IPS-11a (cell line): Measurements from ENCODE around the gene RAB27B.

Experiments used
- H3K4me3 ChIP-seq: one replicate; pipeline ENCODE4 v1.5.1; 2013; ENCODE audit warnings: low read depth, low read length, control low read depth

The RAB27B gene

DNA sequence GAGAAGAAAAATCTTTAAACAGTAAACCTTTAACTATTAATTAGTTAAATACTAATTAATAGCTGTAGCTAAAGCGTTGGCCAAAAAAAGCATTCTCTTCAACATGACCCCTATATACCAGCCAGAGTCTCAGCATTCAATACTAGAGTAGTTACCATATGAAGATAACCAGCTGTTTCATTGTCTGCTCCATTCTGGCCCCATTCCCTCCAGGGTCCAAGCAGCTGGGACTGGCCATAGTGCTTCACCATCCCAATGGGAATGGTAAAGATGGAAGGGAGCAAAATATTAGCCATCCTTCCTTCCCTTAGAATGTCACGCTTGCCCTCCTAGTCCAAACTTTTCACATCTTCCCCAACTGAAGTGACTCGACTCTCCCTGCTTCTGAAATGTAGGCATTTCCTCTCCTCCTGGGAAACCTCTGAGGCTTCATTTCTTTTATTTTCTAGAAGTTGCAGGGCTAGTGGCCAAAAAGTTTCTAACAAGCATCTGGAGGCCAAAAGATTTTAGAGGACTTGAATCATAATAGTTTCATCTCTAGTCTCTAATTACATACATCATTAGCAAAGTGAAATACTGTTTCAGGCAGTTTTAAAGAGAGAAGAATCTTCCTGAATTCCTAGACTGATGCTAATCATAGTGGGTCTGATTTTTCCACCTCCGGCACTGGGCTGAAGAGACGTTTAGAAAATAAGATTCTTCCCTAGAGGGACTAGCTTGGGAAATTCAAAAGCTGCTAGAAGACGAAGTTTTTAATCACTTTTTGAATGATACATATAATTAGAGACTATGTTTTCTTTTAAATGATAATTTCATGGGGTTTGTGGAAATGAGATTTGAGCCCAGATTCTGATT, 78.3 kb downstream of the RAB27B start:
- H3K4me3 ChIP-seq: no peak overlapping the region

DNA sequence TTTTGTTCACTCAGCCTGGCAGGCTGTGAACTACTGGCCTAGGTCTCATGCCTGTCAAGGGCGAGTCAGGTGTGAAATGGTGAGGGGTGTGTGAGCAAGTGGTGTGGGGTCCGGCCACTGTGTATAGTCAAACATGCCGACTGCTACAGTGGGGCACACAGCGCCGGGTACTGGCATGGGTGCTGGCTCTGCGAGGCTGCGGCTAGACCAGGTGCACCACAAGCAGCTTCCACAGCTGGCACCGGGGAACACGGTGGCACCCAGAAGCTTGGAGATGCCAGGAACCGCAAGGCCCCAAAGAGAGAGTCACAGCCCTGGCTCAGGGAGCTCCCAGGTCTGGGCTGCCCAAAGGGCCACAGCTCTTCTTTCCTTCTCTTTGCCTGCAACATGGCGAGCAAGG, 81.3 kb downstream of the RAB27B start:
- H3K4me3 ChIP-seq: no peak overlapping the region

DNA sequence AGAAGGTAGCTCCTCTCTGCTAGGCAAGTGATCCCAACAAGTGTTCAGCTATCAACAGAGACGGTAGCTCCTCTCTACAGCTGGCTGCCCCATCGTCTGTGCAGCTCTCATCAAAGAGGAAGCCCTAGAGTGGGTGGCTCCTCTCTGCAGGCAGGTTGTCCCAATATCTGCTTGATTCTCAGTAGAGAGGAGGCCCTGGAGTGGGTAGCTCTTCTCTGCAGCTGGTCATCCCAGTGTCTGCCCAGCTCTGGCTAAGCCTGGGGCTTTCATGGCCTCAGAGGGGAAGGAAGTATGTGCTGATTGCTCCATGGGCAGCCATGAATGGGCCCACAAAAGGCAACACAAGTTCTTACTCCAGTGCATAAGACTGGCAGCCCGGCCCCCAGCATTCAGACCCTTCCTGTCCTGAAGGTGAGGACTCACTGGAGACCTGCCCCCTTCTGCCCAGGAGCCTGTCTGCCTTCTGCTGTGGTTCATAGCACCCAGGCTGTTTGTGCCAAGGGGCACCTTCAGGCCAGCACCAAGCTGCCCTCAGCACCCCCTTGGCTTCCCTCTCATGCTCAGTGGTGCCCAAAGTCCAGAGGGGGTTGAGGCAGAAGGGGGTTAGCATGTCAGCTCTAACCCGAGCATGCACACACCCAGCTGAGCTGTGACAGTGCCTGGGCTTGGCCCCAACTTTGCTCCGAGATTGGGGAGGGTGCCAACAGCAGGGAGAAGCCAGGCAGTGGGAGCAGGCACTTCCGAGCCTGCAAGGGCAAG, 82.1 kb downstream of the RAB27B start:
- no peak overlapping the region for H3K4me3 ChIP-seq

GRCh38 chr18:54911551-54911950, 83.3 kb downstream of the RAB27B start:
- H3K4me3 ChIP-seq: no peak overlapping the region

- no peak overlapping the region for H3K4me3 ChIP-seq
Observed at GRCh38 chr18:54914816-54915215, 86.5 kb downstream of the RAB27B start.

DNA sequence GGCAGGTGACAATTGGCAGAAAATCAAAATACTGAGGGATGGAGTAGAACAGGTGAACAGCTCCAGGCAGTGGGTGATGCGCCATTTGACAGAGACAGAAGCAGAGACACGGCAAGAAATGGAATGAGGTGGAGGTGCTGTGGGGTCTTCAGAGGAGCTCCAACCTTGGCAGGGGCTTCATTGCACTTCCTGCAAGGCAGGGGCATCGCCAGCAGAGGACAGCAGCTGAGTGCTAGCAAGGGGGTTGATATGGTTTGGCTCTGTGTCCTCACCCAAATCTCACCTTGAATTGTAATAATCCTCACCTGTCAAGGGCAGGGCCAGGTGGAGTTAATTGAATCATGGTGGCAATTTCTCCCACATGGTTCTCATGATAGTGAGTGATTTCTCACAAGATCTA, 88.2 kb downstream of the RAB27B start:
- no peak overlapping the region for H3K4me3 ChIP-seq

- no peak overlapping the region for H3K4me3 ChIP-seq
Observed at GRCh38 chr18:54918060-54918459, 89.8 kb downstream of the RAB27B start.

DNA sequence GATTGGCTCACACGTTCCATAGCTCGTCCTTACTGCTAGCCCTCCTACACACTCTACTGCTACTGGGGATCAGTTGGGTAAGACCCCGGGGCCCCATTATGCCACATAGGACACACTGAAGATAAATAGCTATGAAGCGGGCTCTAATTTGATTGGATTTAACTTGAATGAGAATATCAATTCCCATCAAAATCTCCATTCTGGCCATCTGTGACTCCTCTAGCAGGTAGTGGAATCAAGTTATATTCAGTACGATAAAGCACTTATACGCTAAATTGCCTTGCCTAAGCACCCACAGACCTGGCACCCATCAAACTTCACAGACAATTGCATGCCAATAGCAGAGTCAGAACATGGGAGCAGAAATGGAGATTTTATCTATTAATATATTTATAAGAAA, 91.1 kb downstream of the RAB27B start:
- H3K4me3 ChIP-seq: no peak overlapping the region

DNA sequence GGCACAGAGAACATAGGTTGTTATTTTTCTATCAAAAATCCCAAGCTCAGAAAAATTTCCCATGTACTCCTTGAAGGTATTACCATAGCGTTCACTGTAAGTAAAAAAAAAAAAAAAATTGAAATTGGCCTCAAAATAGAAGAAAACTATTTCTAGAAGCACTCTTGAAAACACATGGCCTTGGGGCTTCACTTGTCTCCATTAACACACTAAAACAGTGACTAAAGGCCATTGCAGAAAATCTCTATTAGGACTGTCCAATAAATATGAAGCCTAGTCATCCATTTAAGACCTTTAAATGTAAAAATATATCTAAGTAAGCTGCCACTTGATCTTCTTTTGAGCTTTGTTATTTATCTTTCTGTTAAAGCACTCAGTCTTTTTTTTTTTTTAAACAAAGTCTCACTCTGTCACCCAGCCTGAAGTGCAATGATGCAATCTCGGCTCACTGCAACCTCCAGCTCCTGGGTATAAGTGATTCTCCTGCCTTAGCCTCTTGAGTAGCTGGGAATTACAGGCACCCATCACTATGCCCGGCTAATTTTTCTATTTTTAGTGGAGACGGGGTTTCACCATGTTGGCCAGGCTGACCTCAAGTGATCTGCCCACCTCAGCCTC, 95.2 kb downstream of the RAB27B start:
- no peak overlapping the region for H3K4me3 ChIP-seq

DNA sequence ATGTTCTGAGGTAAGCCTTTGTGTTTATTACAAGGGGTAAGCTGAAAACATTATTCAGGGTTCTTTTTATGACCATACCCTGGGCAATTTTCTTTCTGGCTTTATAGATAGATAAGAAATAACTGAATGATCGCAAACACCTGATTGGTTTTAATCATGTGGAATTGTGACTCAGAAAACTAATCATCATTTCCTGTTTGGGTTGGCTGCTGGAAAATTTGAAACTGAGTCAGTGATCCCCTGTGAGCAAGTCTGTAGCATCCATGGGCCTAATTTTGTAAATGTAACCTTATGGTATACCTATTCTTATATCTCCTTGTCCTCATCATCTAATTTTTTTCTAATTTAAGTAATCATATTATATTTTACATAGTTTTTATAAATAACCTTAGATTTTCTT, 96.7 kb downstream of the RAB27B start:
- no peak overlapping the region for H3K4me3 ChIP-seq

DNA sequence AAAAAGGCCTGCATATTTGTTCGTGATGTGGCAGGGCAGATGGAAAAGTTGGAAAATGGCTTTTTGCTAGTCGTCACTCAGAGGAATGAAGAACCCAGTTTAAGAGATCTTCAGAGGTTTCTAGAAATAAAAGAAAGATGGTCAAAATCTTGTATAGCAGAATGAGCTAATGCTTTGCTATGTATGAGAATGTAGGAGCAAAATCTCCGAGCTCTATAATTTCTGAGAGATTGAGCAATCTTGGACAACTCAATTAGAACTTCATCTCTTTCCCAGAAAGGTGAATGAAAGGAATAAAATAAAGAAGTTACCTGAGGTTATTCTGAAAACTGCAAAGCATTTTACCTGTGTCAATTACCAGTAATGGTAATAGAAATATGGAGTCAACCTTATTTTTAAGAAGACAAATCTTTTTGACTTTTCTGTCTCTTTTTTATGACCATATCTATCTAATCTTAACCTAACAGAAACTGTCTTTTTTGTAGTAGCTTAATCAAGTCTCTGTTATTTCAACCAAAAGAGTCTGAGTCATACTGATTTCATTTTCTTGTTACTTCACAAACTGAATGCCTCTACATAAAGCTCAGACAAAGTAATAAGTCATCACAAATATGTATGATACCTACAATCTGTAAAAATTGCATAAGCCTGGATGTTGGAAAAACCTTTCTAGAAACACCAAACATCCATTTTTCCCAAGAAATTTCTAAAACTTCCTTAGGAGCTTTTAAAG, 98.5 kb downstream of the RAB27B start:
- no peak overlapping the region for H3K4me3 ChIP-seq

DNA sequence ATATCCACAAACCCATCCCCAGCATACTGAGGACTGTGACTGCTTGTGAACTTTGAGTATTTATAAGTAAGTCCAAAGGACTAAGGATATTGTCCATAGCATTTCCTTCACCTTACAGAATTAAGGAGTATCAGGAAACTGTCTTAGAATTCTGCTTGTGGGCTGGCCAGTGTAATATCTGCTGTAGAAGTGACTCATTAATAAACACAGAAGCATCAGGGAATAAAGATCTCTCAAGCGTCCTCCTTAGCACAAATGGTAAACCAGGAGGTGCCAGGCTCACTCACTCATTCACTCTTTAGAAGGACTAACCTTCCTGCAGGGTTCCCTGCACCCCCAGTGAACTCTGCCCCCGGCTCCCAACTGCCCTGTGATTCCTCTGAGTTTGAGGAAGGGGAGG, 100.0 kb downstream of the RAB27B start:
- no peak overlapping the region for H3K4me3 ChIP-seq

GRCh38 chr18:54931152-54931551, 102.9 kb downstream of the RAB27B start:
- no peak overlapping the region for H3K4me3 ChIP-seq

DNA sequence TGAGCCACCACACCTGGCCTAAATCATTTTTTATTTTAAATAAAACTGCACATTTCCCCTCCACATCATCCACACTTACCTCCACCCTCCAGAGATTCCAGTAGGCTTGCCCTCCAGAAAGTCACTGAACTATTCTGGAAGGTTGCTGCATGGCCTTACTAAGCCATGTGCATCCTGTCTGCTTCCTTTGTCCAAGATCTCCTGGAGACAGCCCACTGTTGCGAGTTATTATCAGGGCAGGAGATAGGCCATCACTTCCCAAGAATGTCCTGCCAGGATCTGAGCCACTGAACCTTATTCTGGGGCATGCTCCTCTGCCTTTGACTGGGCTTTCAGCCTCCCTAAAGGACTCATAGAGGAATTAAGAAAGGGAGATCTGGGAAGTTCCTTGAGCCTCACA, 104.2 kb downstream of the RAB27B start:
- H3K4me3 ChIP-seq: no peak overlapping the region

GRCh38 chr18:54938506-54938905, 110.2 kb downstream of the RAB27B start:
- no peak overlapping the region for H3K4me3 ChIP-seq

- no peak overlapping the region for H3K4me3 ChIP-seq
Observed at GRCh38 chr18:54939361-54939917, 111.2 kb downstream of the RAB27B start.

- H3K4me3 ChIP-seq: no peak overlapping the region
Observed at GRCh38 chr18:54942144-54942543, 113.9 kb downstream of the RAB27B start.

GRCh38 chr18:54942569-54942968, 114.3 kb downstream of the RAB27B start:
- H3K4me3 ChIP-seq: no peak overlapping the region
